Anterior cingulate cortex (tissue), 58 donors: ENCODE results near the gene HRAS.
"Not testable (repeated sequence)": the region's sequence is repeated elsewhere in the genome, so short reads cannot be mapped to it uniquely, and the experiment has no call there.

ENCODE experiments used
- DNase-seq, 58 donors: peaks; one replicate each; lab custom pipeline; 2025; lab: John Stamatoyannopoulos, UW

Gene HRAS

DNA sequence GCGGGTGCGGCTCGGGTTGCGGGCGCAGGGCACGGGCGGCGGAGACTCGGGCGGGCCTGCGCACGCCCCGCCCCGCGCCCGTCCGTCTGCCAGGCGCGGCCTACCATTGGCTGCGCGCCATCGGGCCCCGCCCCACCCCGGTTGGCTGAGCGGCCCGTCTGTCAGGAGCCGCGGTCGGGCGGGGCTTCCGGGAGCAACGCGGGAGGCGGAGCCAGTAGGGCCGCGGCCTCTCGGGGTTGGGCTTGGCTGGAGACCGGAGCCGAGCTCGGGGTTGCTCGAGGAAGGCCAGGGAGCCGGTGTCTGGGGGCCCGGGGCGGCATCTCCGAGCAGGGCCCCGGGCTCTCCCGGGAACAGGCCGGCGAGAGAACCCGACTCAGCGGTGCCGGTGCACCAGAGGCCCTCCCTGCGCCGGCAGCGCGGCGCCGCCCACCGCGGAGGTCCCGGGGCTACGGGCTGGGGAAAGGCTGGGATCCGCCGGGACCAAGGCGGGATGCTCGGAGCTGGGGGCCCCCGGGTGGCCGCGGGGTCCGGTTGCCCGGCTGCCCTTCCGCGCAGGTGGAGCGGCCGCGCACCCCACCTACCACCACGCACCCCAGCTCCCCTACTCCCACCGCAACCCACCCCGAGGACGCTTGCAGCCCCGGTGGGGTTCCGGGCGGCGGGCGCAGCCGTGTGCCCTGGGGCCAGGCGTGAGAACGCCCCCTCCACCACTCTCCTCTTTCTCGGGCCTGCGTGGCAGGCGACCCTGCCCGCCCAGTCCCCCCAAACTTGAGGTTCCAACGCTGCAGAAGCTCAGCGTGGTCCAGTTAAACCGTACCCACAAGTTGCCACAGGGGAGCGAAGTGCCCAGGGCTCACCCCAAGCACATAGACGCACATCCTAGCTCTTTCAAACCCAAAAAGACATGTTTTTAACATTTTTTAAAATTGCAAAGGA lies at the start of gene HRAS:
Gene HRAS (minus strand): TSS at position 58 of the 936 bp plus-strand sequence.
- peak; percentile 44 to 97 (median 92) for DNase-seq

- no peak for DNase-seq
Measured at GRCh38 chr11:584287-584686, 48.9 kb upstream of the HRAS start.

GRCh38 chr11:581752-582151 lies 46.4 kb upstream of the HRAS start:
- DNase-seq = peak in 31 of 58 donors; percentile 12 to 82 (median 49)

DNA sequence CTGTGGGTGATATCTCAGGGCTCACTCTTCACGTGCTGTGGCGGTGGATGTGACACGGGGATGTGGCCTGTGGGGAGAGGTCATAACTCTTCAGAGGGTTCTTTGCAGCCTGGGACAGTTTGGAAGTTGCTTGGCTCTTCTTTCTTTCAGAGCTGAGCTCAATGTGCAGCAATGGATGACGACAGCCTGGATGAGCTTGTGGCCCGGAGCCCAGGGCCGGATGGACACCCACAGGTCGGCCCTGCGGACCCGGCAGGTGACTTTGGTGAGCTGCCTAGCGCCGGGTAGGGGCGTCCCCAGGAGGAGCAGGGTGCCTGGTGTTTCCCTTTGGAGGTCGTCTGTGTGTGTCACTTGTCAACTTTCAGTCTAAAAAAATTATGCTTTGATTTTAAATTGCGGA lies 46.0 kb upstream of the HRAS start:
- no peak for DNase-seq

GRCh38 chr11:579830-580601 lies 44.6 kb upstream of the HRAS start:
- no peak for DNase-seq

DNA sequence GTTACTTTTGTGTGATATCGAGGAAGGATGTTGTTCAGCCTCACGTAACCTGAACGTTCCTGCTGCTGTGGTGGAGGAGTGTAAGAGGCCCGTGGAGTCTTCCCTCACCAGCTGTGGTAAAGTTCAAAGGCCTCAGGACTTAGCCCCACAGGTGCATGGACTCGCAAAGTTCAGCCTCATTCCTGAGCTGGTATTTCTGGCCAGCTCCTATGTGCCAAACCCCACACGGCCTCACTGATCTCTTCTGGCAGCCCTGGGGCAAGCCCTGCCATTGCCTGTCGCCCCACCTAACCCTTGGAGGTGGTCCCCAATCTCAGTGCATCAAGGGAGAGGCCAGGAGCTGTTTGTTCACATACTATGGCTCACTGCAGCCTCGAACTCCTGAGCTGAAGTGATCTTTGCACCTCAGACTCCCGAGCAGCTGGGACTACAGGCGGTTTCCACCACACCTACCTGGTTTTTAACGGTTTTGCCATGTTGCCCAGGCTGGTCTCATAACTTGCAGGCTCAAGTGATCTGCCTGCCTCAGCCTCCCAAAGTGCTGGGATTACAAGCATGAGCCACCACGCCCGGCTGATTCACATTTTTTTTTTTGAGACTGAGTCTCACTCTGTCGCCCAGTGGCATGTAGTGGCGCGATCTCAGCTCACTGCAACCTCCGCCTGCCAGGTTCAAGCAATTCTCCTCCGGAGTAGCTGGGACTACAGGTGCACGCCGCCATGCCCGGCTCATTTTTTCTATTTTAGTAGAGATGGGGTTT lies 43.1 kb upstream of the HRAS start:
- DNase-seq = no peak

- DNase-seq = no peak
Measured at GRCh38 chr11:577611-577894, 42.2 kb upstream of the HRAS start.

DNA sequence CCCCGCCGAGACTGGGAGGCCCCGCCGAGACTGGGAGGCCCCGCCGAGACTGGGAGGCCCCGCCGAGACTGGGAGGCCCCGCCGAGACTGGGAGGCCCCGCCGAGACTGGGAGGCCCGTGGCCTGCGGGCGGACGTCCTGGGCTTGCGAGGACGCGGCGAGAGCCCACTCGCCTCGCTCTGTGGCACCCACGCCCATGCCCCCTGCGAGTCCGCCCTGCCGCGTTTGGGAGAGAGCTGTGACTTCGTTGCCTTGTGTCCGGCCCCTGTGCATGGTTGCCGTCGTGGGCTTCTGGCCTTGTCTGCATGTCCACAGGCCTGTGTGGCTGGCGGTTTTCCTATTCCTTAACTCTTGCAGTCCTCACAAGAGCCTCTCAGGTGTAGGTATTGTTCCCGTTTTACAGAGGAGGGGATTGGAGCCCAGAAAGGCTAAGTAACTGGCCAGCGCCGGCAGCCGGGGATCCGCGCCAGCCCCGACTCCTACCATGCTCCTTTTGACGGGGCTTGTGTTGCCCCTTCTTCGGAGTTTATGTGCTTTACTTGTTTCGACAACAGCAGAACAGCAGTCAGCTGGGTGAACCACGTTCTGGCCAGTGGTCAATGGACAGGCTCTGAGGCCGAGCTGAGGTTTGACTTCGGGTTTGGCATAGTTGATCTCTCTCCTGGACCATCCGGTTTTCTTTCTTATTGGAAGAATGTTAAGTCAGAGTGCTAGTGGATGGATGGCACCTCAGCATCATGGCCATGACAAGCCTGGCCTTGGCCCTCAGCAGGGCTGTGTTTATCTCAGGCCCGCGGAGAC lies 41.6 kb upstream of the HRAS start:
- DNase-seq = no peak

- DNase-seq = peak; percentile 62 to 99 (median 94)
Measured at GRCh38 chr11:575996-576768, 40.8 kb upstream of the HRAS start, which contains the start of gene PHRF1. Gene PHRF1 (plus strand): TSS chr11:576470. CDS start chr11:581513, 5,043 bp downstream.

DNA sequence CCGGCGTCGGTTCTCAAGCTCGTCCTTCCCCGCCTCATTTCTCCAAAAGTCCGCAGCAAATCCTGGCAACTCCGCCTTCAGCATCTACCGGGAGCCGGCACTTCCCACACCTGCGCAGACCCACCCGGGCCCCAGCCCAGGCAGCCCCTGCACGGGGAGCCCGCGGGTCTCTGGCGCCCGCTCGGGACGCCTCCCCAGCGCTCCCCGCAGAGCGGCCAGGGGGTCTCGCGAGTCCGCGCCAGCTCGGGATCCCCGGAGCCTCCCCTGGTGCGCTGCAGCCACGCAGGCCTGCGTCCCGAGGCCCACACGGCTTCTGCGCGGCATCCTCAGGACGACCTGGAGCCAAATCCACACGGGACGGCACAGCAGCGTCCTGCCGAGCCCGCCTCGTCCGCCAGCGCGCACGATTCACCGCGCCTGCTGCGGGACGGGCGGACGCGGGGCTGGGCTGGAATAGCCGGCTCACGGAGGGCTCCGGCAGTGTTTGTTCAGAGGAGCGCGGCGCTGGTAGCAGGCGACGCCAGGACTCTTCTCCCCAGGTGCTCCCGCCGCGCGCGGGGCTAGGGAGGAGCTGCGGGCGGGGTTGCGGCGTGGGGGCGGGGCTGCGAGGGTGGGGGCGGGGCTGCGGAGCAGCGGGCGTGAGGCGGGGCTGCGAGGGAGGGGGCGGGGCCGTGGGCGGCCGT lies 40.1 kb upstream of the HRAS start:
- peak in 4 of 58 donors; percentile 16 to 57 (median 48) for DNase-seq

DNA sequence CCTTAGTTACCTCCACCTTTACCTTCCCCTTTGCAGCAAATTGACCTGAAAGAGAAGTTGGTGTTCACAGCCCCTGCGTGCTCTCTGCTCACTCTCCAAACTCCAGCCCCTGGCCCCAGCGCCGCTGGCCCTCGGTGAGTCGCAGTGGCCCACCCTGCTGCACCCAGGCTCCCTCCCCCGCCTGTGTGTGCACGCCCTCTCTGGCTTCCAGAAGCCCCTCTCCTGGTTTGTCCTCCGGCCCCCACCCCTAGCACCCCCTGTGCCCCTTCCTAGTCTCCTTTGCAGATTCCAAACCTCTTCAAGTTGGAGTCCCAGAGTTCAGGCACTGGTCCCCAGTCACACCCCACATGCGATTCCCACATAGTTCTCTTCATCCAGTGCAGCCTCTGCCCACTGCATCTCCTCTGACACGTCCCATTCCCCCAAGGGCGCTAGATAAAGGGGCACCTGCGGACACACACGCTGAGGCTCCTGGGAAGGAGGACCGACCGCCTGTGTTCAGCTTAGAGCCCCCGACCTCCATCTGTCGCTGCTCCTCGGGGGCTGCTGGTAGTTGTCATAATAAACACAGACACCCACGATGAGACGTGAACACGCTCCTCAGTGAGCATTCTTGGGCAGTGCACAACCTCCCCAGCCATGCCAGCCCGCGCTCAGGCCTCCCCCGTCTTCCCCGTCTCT lies 39.4 kb upstream of the HRAS start:
- DNase-seq = no peak

- not testable (repeated sequence) for DNase-seq
Measured at GRCh38 chr11:574031-574570, 38.7 kb upstream of the HRAS start.

DNA sequence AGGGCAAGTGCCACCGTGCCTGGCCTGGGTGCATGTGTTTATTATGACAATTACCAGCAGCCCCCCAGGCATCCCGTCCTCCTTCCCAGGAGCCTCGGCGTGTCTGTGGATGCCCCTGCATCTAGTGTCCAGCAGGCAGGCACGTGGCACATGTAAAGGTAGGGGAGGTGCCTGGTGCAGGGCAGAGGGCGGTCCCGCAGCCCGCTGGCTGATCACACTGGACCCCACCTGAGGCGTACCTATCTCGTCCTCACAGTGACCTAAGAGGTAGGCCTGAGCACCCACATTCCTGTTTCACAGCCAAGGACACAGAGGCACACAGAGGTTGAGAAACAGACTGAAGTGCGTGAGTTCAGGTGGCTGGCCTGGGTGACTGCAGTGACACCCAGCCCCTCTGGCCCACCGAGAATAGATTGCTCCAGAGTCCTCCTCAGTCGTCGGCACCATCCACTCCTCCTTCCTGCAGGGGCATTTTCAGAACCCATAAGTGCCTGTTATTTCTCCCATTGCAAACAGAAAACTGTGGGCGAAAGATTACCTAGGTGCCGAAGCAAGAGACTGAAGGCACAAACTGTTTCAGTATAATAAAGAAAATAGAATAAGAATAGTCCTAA lies 37.9 kb upstream of the HRAS start:
- no peak for DNase-seq

- DNase-seq = no peak
Measured at GRCh38 chr11:571802-572185, 36.4 kb upstream of the HRAS start.

GRCh38 chr11:569158-569885 lies 33.9 kb upstream of the HRAS start:
- no peak for DNase-seq

DNA sequence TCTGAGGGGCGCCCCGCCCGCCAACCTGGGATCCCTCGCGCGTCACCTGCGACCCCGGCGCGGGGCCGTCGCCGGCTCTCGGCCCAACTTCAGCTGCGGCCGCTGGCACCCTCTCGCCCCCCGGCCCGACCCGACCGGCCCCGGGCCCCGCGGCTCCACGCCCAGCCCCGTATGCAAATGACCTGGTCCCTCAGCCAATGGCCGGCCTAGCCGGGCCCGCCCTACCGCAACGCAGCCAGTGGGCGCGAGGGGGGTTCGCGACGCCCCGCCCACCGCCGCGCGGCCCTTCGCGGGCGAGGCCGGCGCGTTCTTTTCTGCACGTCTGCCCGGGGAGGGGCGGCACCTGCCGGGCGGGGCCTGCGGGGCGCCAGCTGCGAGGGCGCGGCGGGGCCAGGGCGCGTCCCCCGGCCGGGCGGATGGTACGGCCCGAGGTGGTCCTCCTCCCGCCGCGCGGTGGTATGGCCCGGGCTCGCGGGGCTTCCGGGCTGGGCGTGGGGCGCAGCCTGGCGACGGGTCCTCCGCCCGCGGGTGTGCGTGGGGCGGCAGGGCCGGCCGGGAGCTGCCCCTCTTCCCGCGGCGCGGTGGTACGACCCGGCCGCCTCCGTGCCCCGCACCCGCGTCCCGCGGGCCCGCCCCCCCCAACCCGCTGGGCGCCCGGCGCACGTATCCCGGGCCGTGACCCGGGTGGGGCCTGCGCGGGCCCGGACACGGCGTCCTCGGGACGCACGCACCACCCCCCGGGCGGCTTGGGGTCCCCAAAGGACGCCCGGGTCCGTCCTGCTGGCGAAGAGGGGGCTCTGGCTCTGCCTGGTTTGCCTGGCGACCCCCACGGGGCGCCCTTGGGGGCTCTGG lies 33.2 kb upstream of the HRAS start:
- DNase-seq = peak; percentile 15 to 94 (median 83)
